Activated CD4-positive, alpha-beta memory T cell treated with anti-CD3 and anti-CD28 coated beads for 36 hours (primary cell): ENCODE data around the gene CIC. TPM values are rescaled to one million over a fixed set of nuclear protein-coding genes. Genes with fewer than 3 reads are reported as not detected.
A peak's percentile ranks its signal among the peaks of the same experiment; 100 is the strongest.

Experiments used
- CTCF ChIA-PET: fragments of 350-600 bp; sonication (Branson Sonifier 250); formaldehyde crosslinking; loops from one replicate; lab custom pipeline; 2021; ENCODE audit warnings: antibody characterized with exemption, inconsistent platforms; lab: Charles Lee
- POLR2A ChIA-PET: fragments of 350-600 bp; sonication (Branson Sonifier 250); formaldehyde crosslinking; loops from one replicate; lab custom pipeline; 2021; ENCODE audit warnings: antibody characterized with exemption; lab: Charles Lee
- DNase-seq: peaks from one replicate; pipeline ENCODE4 v3.0.0-alpha.2; 2020
- H3K27ac Mint-ChIP-seq: one replicate; pipeline ENCODE4 v1.8.0; 2021; ENCODE audit warnings: mixed read lengths
- H3K27me3 Mint-ChIP-seq: one replicate; pipeline ENCODE4 v1.8.0; 2021; ENCODE audit warnings: mixed read lengths
- H3K36me3 Mint-ChIP-seq: one replicate; pipeline ENCODE4 v1.8.0; 2021; ENCODE audit warnings: mixed read lengths
- H3K4me1 Mint-ChIP-seq: one replicate; pipeline ENCODE4 v1.8.0; 2021; ENCODE audit warnings: low read depth, mixed read lengths
- H3K4me3 Mint-ChIP-seq: one replicate; pipeline ENCODE4 v1.8.0; 2021; ENCODE audit warnings: mild to moderate bottlenecking, mixed read lengths
- H3K9me3 Mint-ChIP-seq: one replicate; pipeline ENCODE4 v1.8.0; 2021; ENCODE audit warnings: mixed read lengths
- intact Hi-C: fragments of 100-400 bp; cut with micrococcal nuclease; formaldehyde crosslinking; loops from one replicate; pipeline ENCODE4 v1.15.1; 2023
- total RNA-seq, 2 experiments: library from RNA; stranded (reverse); gene quantifications; one replicate each; pipeline ENCODE4 v1.2.3, GENCODE V29; 2021

CIC gene
- total RNA-seq, 2 experiments from 2014 or later = 56.9 to 64.2 TPM

DNA sequence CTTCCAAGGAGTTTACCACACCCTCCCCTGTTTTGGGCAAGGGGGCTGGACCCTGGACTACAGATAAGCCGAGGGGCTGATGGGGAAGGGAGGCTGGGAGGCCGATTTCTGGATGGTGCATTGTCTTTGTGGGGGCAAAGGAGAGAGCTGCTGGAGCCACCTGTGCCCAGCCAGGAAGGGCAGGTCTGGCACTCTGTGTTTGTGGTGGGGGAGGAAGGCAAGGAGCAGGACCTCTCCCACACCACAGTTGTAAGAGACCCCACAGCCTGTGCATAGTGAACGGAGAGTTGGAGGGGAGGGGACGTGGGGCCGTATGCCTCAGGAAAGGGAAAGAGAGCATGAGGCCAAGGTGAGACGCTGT lies 16.9 kb downstream of the CIC start:
- Mint-ChIP-seq H3K4me3 (peak overlapping the region; percentile 76), H3K36me3 (peaks cover 9% of the 10 kb centered on the region), H3K4me1 (peaks cover 31% of the 10 kb centered on the region), H3K9me3 (no peaks in the 10 kb centered on the region), H3K27me3 (no peaks in the 10 kb centered on the region), H3K27ac (peak overlapping the region; percentile 19)
- ChIA-PET POLR2A (no interaction called here), CTCF (interaction anchor here (2.8 kb wide), 1 partner anchor 10 kb away, joined by 12 read pairs; no protein-coding TSS in a partner anchor)
- intact Hi-C loops = loop anchor here (2.0 kb wide), 1 partner anchor 87 kb away; no protein-coding TSS in a partner anchor
- DNase-seq = no peak

DNA sequence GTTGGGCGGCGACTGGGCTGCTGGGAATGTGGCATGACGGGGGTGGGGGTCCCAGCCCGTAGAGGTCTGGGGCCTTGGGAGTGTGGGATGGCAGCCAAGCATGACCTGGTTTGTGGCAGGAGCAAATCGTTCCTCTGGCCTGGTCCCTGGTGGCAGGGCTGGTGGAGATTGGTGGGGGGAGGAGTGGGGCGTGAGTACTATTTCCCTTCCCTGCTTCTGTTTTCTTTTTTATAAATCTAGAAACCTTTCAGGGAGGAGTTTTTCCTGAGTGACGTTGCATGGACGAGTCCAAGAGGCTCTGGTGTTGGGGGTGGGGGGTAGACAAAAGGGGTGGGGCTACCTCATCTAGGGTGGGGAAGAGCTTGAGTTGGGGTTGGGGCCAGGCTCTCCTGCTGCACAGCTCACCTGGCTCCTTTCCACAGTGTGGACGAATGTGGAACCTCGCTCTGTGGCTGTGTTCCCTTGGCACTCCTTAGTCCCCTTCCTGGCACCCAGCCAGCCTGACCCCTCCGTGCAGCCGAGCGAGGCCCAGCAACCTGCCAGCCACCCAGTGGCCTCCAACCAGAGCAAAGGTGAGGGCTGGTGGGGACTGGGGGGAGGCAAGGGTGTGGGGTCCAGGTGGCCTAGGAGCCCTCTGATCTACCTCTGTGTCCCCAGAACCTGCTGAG lies 17.4 kb downstream of the CIC start:
- ChIA-PET POLR2A (no interaction called here), CTCF (interaction anchor here (2.8 kb wide), 1 partner anchor 9 kb away, joined by 12 read pairs; no protein-coding TSS in a partner anchor)
- Mint-ChIP-seq H3K36me3 (peaks cover 9% of the 10 kb centered on the region), H3K4me1 (peaks cover 27% of the 10 kb centered on the region), H3K27ac (peak overlapping the region; percentile 19), H3K27me3 (no peaks in the 10 kb centered on the region), H3K9me3 (no peaks in the 10 kb centered on the region), H3K4me3 (no peak overlapping the region)
- no peak for DNase-seq
- intact Hi-C loops = no loop called here

DNA sequence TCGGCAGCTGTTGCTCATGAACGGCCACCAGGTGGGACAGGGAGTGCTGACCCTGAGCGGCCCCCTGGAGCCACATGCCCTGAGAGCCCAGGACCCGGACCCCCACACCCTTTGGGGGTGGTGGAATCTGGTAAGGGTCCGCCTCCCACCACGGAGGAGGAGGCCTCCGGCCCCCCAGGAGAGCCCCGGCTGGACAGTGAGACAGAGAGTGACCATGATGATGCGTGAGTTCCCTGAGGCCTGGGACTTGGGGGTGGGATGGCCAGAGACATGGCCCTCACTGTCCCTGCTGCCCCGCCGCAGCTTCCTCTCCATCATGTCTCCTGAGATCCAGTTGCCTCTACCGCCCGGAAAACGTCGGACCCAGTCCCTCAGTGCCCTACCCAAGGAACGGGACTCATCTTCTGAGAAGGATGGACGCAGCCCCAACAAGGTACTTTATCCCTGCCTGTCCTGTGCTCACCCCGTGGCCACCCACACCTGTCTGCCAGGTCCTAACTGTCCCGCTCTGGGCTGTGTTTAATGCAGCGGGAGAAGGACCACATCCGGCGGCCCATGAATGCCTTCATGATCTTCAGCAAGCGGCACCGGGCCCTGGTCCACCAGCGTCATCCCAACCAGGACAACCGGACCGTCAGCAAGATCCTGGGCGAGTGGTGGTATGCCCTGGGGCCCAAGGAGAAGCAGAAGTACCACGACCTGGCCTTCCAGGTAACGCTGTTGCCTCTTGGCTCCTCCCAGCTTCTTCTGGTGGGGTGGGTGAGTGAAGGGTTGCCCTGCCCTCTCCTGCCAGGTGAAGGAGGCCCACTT lies 18.2 kb downstream of the CIC start:
- ChIA-PET POLR2A (no interaction called here), CTCF (interaction anchor here (0.6 to 2.8 kb wide), 4 partner anchors 8 to 154 kb away, joined by 3 to 12 read pairs (median 5); no protein-coding TSS in a partner anchor)
- no peaks in the 10 kb centered on the region for H3K27me3 Mint-ChIP-seq
- H3K36me3 Mint-ChIP-seq = peaks cover 11% of the 10 kb centered on the region
- no peak overlapping the region for H3K27ac Mint-ChIP-seq
- DNase-seq = no peak
- no peaks in the 10 kb centered on the region for H3K9me3 Mint-ChIP-seq
- peaks cover 25% of the 10 kb centered on the region for H3K4me1 Mint-ChIP-seq
- H3K4me3 Mint-ChIP-seq = no peak overlapping the region
- intact Hi-C loops = no loop called here

DNA sequence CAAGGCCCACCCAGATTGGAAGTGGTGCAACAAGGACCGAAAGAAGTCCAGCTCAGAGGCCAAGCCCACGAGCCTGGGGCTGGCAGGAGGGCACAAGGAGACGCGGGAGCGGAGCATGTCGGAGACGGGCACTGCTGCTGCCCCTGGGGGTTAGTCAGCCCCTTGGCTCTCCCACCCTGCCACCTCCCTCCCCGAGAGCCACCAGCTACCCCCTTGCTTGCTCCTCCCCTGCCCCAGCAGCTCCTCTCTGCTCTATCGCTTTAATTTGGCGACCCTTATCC lies 18.7 kb downstream of the CIC start:
- intact Hi-C loops = no loop called here
- ChIA-PET CTCF (interaction anchor here (0.6 to 1.4 kb wide), 3 partner anchors 8 to 155 kb away, joined by 3 to 6 read pairs (median 4); no protein-coding TSS in a partner anchor), POLR2A (no interaction called here)
- no peak for DNase-seq
- H3K36me3 Mint-ChIP-seq = peaks cover 11% of the 10 kb centered on the region
- peaks cover 20% of the 10 kb centered on the region for H3K4me1 Mint-ChIP-seq
- H3K4me3 Mint-ChIP-seq = no peak overlapping the region
- H3K27ac Mint-ChIP-seq = no peak overlapping the region
- H3K27me3 Mint-ChIP-seq = no peaks in the 10 kb centered on the region
- H3K9me3 Mint-ChIP-seq = no peaks in the 10 kb centered on the region

DNA sequence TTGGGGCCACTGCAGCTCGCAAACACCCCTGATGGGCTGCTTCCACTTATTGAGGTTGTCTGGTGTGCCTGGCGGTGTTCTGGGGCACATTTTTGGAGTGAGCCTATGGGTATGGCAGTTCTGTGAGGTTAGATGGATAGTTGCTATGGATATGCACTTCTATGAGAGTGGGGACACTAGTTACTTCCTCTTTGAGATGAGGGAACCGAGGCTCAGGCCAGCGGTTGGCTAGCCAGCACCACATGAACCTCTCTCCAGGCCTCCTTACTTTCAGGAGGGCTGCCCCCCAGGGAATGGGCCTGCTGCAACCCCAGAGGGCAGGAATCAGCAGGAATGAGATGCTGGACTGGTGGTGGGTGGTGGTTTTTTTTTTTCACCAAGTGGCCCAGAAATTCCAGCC lies 19.3 kb downstream of the CIC start:
- intact Hi-C loops = no loop called here
- Mint-ChIP-seq H3K4me1 (peaks cover 20% of the 10 kb centered on the region), H3K4me3 (no peak overlapping the region), H3K36me3 (peaks cover 14% of the 10 kb centered on the region), H3K27me3 (no peaks in the 10 kb centered on the region), H3K27ac (no peak overlapping the region), H3K9me3 (no peaks in the 10 kb centered on the region)
- POLR2A ChIA-PET = no interaction called here
- no peak for DNase-seq
- CTCF ChIA-PET = interaction anchor here (1.4 to 2.1 kb wide), 2 partner anchors 9 to 10 kb away, joined by 4 to 6 read pairs; no protein-coding TSS in a partner anchor

DNA sequence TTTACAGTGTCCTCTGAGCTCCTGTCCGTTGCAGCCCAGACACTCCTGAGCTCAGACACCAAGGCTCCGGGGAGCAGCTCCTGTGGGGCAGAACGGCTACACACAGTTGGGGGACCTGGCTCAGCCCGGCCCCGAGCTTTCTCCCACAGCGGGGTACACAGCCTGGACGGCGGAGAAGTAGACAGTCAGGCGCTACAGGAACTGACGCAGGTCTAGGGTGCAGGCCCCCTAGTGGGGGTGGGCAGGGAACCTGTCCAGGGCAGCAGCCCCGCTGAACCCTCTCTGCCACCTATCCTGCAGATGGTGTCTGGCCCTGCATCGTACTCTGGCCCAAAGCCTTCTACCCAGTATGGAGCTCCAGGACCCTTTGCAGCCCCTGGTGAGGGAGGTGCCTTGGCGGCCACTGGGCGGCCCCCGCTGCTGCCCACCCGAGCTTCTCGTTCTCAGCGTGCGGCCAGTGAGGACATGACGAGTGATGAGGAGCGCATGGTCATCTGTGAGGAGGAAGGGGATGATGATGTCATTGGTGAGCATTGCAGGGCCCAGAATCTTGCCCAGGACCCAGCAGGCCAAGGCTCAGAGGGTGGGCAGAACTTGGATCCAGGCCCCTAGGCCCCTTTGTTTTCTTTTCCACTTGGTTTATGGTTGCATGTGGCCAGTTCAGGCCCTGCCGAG lies 20.0 kb downstream of the CIC start:
- Mint-ChIP-seq H3K4me1 (peaks cover 20% of the 10 kb centered on the region), H3K36me3 (peaks cover 15% of the 10 kb centered on the region), H3K27ac (no peak overlapping the region), H3K9me3 (no peaks in the 10 kb centered on the region), H3K27me3 (no peaks in the 10 kb centered on the region), H3K4me3 (no peak overlapping the region)
- CTCF ChIA-PET = interaction anchor here (2.1 kb wide), 1 partner anchor 9 kb away, joined by 4 read pairs; no protein-coding TSS in a partner anchor
- no peak for DNase-seq
- POLR2A ChIA-PET = no interaction called here
- intact Hi-C loops = no loop called here

DNA sequence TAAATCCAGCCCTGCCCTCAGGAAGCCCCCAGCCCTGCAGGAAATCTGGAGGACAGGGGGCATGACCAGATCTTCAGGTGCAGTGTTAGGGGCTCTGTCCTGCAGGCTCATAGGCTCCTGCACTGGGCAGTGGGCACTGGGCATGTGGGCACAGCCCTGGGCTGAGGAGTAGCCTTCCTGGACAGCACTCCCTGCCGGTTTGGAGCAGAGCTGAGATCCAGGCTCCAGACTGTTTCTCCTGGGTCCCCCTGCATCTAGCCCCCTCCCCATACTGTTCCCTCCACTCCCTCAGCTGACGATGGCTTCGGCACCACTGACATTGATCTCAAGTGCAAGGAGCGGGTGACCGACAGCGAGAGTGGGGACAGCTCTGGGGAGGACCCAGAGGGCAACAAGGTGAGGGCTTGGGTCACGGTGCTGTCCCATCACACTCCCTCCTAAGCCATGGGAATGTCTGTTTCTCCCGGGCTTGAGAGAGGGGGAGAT lies 20.5 kb downstream of the CIC start:
- H3K27ac Mint-ChIP-seq = no peak overlapping the region
- peaks cover 15% of the 10 kb centered on the region for H3K36me3 Mint-ChIP-seq
- H3K4me3 Mint-ChIP-seq = no peak overlapping the region
- intact Hi-C loops = no loop called here
- peaks cover 20% of the 10 kb centered on the region for H3K4me1 Mint-ChIP-seq
- H3K9me3 Mint-ChIP-seq = no peaks in the 10 kb centered on the region
- no peaks in the 10 kb centered on the region for H3K27me3 Mint-ChIP-seq
- ChIA-PET POLR2A (no interaction called here), CTCF (interaction anchor here (2.1 kb wide), 1 partner anchor 8 kb away, joined by 4 read pairs; no protein-coding TSS in a partner anchor)
- no peak for DNase-seq

DNA sequence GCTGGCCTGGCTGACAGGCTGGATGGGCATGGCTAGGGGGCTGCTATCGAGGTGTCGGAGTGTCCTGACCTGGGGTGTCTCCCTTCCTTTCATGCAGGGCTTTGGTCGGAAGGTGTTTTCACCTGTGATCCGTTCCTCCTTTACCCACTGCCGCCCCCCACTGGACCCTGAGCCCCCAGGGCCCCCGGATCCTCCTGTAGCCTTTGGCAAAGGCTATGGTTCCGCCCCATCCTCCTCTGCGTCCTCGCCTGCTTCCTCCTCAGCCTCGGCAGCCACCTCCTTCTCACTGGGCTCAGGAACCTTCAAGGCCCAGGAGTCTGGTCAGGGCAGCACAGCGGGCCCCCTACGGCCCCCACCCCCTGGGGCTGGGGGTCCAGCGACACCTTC lies 21.1 kb downstream of the CIC start:
- H3K27me3 Mint-ChIP-seq = no peaks in the 10 kb centered on the region
- H3K4me1 Mint-ChIP-seq = peaks cover 16% of the 10 kb centered on the region
- intact Hi-C loops = no loop called here
- POLR2A ChIA-PET = no interaction called here
- no peaks in the 10 kb centered on the region for H3K9me3 Mint-ChIP-seq
- CTCF ChIA-PET = interaction anchor here (2.1 kb wide), 1 partner anchor 8 kb away, joined by 4 read pairs; no protein-coding TSS in a partner anchor
- peaks cover 15% of the 10 kb centered on the region for H3K36me3 Mint-ChIP-seq
- no peak for DNase-seq
- no peak overlapping the region for H3K27ac Mint-ChIP-seq
- no peak overlapping the region for H3K4me3 Mint-ChIP-seq

DNA sequence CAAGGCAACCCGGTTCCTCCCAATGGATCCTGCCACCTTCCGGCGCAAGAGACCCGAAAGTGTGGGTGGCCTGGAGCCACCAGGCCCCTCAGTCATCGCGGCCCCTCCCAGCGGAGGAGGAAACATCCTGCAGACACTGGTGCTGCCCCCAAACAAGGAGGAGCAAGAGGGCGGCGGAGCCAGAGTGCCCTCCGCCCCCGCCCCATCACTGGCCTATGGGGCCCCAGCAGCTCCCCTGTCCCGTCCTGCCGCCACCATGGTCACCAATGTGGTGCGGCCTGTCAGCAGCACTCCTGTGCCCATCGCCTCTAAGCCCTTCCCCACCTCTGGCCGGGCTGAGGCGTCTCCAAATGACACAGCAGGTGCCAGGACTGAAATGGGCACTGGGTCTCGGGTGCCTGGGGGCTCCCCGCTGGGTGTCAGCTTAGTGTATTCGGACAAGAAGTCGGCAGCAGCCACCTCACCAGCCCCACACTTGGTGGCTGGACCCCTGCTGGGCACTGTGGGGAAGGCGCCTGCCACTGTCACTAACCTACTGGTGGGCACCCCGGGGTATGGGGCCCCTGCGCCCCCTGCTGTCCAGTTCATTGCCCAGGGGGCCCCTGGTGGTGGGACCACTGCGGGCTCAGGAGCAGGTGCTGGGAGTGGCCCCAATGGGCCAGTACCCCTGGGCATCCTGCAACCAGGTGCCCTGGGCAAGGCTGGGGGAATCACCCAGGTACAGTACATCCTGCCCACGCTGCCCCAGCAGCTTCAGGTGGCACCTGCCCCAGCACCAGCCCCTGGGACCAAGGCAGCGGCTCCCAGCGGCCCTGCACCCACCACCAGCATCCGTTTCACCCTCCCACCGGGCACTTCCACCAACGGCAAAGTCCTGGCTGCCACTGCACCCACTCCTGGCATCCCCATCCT lies 21.7 kb downstream of the CIC start:
- H3K27ac Mint-ChIP-seq = no peak overlapping the region
- intact Hi-C loops = no loop called here
- no peaks in the 10 kb centered on the region for H3K27me3 Mint-ChIP-seq
- peaks cover 11% of the 10 kb centered on the region for H3K4me1 Mint-ChIP-seq
- peak; percentile 59 for DNase-seq
- ChIA-PET CTCF (no interaction called here), POLR2A (no interaction called here)
- H3K36me3 Mint-ChIP-seq = peaks cover 15% of the 10 kb centered on the region
- H3K4me3 Mint-ChIP-seq = no peak overlapping the region
- no peaks in the 10 kb centered on the region for H3K9me3 Mint-ChIP-seq

DNA sequence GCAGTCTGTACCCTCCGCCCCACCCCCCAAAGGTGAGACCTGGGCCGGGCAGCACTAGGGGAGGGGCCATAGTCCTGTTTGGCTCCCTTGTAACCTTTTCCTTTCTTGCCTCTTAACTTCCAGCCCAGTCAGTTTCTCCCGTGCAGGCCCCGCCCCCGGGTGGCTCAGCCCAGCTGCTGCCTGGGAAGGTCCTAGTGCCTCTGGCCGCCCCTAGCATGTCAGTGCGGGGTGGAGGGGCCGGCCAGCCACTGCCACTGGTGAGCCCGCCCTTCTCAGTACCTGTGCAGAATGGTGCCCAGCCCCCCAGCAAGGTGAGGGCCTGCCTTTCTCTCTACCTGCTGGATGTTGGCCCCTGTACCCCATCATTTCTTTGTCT lies 22.4 kb downstream of the CIC start:
- Mint-ChIP-seq H3K27me3 (no peaks in the 10 kb centered on the region), H3K36me3 (peaks cover 15% of the 10 kb centered on the region), H3K9me3 (no peaks in the 10 kb centered on the region), H3K4me3 (no peak overlapping the region), H3K4me1 (peaks cover 9% of the 10 kb centered on the region), H3K27ac (no peak overlapping the region)
- POLR2A ChIA-PET = no interaction called here
- DNase-seq = no peak
- CTCF ChIA-PET = no interaction called here
- intact Hi-C loops = no loop called here
